HG02970 (cell line): ENCODE results near the gene CHGA.

ENCODE experiments used
- ATAC-seq: cut with Tn5 transposase; IDR thresholded peaks from one replicate; pipeline ENCODE4 v1.9.1; 2021; ENCODE audit warnings: mild to moderate bottlenecking, moderate library complexity, moderate number of reproducible peaks; ENCODE audit not compliant: unreplicated experiment, low FRiP score

Gene CHGA

GRCh38 chr14:92973798-92974372 is 50.9 kb downstream of the CHGA start:
- no peak for ATAC-seq

- ATAC-seq: no peak
These were observed 51.8 kb downstream of the CHGA start for GRCh38 chr14:92974541-92975345.

- ATAC-seq: no peak
These were observed 53.3 kb downstream of the CHGA start for GRCh38 chr14:92976268-92976667.

- no peak for ATAC-seq
These were observed 55.5 kb downstream of the CHGA start for GRCh38 chr14:92978229-92979021.

- no peak for ATAC-seq
These were observed 57.9 kb downstream of the CHGA start for GRCh38 chr14:92980866-92981265.

- ATAC-seq: no peak
These were observed 58.8 kb downstream of the CHGA start for GRCh38 chr14:92981726-92982125.

GRCh38 chr14:92982956-92983355 is 60.0 kb downstream of the CHGA start:
- ATAC-seq: no peak

GRCh38 chr14:92984082-92984788 is 61.3 kb downstream of the CHGA start:
- no peak for ATAC-seq
